Measurements from ENCODE around the gene CPM.

DNA sequence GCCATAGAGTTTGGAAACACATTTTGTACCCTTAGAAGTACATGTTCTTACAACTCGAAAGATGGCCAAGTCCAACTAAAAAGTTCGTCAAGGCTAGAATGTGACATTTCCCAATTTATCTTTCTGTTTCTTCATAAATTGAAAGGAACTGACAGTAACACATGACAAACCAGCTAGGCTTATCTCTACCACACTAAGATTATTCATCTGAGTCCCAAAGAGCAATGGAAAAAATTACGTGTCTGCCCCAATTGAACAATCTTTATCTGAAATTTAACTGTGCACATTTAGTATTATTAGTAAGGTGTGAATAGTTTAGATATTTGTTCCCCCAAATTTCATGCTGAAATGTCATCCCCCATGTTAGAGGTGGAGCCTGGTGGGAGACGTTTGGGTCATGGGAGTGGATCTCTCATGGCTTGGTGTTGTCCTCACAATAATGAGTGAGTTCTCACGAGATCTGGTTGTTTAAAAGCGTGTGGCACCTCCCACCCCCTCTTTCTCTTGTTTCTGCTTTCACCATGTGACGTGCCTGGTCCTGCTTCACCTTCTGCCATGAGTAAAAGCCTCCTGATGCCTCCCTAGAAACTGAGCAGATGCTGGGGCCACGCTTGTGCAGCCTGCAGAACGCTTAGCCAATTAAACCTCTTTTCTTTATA lies 13.3 kb downstream of the CPM start:
- TF ChIP-seq POLR2AphosphoS5 (IDR thresholded peaks at IDR 0.05) (no peak), CTCF (IDR thresholded peaks at IDR 0.05) (no peak)
